HG03378 (cell line): Measurements from ENCODE around the gene TSPO2.
"Not testable (repeated sequence)": the region's sequence is repeated elsewhere in the genome, so short reads cannot be mapped to it uniquely, and the experiment has no call there.

Experiments used
- ATAC-seq: cut with Tn5 transposase; IDR thresholded peaks from one replicate; pipeline ENCODE4 v1.9.1; 2021; ENCODE audit warnings: mild to moderate bottlenecking, moderate library complexity; ENCODE audit not compliant: unreplicated experiment

Gene TSPO2, protein sequence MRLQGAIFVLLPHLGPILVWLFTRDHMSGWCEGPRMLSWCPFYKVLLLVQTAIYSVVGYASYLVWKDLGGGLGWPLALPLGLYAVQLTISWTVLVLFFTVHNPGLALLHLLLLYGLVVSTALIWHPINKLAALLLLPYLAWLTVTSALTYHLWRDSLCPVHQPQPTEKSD

DNA sequence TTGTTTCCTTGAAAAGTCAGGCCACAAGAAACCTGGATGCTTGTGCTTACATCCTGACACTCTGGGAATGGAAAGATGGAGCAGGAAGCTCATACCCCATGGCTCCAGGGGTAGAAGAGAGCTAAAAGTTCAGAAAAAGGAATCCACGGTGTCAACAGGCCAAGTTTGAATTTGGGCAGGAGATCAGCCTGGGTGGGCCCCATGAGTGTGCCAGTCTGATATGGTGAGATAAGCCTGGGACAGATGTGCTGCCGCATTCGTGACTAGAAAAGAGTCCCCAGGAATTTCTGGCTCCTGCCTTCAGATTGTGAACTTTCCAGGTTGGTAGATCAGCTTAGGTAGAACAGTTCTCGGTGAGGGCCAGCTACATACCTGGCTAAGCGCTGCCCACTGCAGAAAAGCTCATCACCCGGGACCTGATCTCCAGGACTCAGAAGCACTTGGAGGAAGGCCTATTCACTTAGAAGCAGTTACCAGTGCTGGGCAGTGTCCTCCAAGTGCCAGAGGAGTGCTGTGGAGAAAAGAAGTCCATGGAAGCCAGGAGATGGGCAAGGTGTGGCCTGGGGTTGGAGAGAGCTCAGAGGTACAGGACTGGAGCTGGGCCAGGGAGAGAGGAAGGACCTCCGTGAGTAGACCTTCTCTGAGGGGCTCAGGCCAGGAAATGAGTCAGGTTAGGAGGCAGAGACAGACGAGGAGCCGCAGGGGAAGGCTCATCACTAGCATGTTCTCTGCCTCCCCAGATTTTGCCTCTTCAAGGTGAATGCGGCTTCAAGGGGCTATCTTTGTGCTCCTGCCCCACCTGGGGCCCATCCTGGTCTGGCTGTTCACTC lies at the start of gene TSPO2:
TSPO2 (plus strand) TSS at position 242 of the 830 bp plus-strand sequence; CDS start at position 761, 519 bp downstream.
- no peak for ATAC-seq

DNA sequence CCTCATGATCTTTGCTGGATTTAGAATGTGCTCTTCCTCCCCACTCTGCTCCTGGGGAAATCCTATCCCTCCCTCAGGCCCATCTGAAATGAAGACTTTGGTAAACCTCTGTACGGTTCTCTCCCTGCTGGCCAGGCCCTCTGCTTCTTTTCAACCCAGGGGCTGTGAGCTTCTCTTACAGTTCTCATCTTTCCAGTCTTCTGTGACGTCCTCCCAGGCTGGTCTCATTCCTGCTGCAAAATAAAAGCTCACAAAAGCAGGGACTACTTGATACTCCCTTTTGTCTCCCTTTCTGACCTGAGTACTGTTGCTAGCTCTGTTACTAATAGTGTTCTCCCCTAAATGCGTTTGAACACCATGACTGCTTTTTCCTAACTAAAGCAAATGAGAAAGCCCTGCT lies 49.5 kb upstream of the TSPO2 start:
- no peak for ATAC-seq

DNA sequence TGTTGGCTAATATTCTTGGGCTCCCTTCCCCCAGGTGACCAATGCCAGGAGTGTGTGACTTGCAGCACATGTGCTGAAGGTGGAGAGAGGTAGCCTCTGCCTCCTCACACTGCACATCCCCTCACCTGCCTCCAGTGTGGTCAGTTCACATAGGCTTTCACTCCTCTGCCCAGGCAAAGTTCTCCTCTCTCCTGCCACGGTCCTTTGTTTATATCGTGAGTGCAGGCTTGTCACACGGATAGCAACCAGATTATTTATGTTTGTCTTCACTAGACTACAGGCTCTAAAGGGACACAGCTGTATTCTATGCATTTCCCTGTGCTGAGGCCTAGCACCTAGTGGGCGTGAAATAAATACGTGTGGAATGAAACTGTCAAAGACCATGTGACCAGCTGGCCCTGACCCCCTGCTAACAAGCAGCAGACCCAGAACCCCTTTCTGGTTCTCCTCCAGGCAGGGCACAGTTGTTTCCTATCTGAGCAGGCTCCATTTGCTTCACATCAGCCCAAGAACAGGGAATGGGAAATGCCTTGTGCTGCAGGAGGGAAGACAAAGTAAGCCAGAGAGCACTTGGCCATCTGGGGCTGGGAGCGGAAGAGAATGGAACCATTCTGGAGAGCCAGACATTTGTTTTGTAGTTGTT lies 45.6 kb upstream of the TSPO2 start:
- ATAC-seq, result no peak

DNA sequence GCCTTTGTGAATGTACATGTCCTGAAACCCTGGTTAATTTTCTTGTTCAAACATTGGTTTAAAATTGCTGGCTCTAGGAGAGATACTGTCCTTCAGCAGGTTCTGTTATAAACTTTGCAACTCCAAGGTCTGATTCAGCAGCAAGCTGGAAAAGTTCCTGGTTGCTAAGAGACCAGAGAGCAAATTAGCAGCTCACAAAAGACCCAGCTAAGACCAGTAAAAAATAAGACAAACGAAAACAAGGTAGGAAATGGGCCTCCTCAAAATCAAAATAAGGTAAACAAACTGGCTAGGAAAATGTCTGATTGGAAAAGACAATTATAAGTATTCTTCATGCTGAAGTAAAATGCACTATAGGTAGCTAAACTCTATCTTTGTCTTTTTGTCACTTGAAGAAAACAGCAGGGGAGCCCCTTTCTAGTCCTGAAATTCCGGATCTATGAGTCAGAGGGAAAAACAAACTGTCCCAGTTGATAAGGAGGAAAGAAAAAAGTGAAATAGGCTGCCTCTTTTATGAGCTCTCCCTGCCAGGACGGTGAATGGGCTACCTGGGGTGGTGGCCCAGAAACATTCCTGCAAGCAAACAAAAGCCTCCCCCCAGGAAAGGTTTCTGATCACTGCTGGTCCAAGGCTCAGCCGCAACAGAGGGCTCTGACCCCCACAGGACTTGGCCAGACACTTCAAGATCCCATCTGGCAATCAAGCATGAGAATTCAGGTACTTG lies 44.9 kb upstream of the TSPO2 start:
- no peak for ATAC-seq

DNA sequence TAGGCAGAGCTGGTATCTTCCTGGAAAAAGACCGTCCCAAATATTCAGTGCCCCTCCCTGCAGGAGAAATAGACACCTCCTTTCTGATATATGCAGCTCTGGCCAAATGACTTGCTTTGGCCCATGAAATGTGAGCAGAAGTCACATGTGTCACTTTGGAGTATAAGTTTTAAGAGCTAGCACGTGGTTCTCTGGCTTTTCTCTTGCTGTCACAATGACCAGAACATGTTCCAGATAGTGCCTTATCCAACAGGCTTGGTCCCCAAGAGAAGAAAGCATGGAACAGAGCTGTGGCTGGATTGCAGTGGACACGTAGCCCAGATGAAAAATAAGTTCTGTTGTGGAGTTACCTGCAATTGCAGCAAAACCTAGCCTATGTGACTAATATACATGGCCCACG lies 43.6 kb upstream of the TSPO2 start:
- ATAC-seq, result no peak

DNA sequence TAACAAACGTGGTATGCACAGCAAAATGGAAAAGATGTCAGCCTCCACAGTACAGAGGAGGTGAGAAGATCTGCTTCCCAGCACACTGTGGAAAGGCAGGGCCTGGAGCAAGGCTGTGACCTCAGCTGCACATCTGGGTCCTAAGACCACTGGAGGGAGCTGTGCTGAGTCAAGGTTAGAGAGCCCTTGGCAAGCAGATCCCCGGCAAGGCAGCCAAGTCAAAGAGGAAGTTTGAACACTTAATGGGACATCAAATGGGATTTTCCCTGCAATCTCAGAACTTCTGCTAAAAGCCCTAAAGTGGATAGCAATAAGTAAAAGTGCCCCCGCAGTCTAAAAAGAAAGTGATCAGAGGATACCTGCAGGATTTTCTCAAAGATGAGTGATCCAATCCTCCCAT lies 42.7 kb upstream of the TSPO2 start:
- no peak for ATAC-seq

DNA sequence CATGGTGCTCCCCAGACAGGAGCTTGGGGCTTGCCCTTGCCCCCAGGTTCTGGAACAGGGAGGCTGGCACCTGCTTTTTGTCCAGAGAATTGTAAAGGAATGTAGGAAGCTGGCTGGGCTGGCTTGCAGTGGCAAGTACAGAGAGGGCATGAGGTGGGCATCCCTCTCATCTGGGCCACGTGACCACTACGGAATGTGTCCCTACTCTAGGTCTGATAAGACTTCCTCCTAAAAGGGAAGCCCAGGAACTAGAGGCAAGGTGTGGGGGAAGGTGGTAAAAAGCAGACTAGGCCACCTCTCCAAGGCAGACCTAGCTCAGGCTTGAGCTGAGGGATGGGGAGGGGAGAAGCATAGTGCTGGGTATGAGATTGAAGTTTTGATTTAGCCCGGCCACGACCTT lies 42.0 kb upstream of the TSPO2 start:
- no peak for ATAC-seq

DNA sequence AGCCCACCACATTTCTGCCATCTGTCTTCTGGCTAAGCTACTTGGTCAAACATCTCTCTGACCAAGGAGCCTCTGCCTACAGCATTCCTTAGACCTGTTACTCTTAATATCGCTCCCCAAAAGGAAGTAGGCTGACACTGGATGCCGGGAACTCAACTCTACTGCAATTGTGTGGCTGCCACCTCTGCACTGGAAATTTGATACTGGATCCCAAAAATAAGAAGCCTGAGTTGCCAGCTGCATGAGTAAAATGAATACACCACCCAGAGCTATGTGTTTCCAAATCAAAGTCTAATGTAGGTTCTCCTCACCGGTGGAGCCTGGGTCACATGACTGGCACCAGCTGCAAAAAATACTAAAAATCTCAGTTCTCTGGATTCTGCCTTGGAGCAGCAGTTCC lies 40.1 kb upstream of the TSPO2 start:
- no peak for ATAC-seq

DNA sequence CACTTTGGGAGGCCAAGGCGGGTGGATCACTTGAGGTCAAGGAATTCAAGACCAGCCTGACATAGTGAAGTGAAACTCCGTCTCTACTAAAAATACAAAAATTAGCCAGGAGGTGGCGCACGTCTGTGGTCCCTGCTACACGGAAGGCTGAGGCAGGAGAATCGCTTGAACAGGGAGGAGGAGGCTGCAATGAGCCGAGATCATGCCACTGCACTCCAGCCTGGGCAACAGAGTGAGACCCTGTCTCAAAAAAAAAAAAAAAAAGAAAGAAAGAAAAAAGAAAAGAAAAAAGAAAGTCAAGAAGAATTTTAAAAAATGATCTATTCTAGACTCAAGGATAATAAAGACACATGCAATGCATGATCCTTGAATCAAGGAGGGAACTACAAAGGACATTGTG lies 36.0 kb upstream of the TSPO2 start:
- not testable (repeated sequence) for ATAC-seq

DNA sequence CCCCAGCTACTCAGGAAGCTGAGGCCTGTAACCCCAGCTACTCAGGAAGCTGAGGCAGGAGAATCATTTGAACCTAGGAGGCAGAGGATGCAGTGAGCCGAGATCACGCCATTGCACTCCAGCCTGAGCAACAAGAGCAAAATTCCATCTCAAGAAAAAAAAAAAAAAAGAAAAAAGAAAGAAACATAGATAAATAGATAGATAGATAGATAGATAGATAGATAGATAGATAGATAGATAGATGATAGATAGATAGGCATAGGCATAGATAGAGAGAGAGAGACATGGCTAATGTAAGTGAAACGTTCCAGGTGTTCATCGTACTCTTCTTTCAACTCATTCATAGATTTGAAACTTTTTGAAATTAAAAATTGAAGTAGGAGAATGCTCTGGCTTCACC lies 35.3 kb upstream of the TSPO2 start:
- not testable (repeated sequence) for ATAC-seq

DNA sequence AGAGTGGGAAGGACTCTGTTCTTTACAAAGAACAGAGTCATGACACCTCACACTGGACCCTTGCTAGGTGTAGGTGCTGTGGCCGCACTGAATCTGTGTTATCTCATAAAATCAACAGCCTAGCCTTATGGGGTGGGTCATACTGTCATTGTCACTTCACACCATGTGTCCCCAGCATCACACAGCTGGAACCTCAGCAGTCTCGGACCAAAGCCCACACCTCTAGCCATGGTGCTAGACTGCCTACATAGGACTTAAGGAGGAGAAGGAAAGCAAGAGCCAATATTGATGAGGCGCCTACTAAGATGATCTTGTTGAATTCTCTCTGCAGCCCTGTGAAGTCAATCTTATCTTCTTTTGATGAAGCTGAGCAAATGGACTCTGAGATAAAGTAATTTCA lies 34.3 kb upstream of the TSPO2 start:
- ATAC-seq, result no peak

DNA sequence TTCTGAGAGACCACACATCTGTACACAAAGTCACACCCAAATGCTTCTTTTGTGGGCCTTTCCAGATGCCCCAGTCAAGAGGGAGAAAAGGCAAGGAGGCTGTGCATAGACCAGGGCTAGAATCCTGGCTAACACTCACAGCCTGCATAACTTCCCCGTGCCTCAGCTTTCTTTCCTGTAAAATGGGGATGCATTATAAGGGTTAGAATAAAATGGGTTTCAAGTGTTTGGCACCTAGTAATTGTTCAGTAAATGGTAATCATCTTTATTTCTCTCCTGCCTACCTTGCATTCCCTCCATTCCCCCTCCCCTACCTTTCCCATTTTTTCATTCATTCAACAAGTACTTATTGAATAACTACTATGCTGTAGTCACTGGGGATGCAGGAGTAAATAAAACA lies 32.6 kb upstream of the TSPO2 start:
- no peak for ATAC-seq

DNA sequence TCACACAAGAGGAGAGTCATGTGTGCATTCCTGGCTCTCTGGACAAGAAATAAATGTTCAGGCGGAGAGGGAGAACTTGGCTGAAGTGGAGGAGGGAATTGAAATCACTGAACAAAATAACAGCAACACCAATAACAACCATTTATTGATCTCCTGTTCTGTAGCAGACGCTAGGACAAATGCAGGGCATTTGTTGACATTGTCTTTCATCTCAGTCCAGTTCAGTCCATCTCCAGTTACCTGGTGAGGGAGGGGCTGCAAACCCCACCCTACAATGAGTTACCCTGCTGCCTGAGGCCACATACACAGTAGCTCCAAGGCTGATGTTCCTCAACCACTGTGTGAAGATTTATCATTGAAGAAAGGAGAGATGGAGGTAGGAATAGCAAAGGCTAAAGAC lies 30.6 kb upstream of the TSPO2 start:
- no peak for ATAC-seq

DNA sequence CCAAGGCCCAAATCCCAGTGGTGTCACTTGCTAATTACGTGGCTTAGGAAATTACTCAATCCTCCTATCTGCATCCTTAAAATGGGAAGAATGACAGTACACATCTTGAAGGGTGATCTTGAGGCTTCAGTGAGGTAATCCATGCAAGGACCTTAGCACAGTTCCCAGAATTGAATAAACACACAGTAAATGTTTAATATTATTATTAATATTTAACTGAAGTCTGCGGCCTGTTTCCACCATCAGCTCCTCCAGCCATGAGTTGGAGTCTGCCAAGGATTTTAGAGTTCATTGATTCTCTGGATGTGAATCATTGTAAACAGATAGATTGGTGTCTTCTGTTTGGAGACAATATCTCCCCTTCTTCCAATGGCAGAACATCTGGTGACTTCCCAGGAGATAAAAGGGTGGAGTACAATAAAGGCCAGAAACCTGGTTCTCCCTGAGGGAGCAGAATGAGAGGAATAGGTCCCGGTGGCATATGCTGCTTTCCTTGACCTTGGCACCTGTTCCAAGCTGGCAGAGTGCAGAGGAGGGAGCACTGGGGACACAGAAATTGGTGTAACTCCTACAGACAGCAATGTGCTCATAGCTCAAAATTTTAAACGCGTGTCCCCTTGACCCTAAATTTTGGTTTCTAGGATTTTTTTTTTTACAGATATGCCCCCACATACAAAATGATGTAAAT lies 28.7 kb upstream of the TSPO2 start:
- no peak for ATAC-seq

DNA sequence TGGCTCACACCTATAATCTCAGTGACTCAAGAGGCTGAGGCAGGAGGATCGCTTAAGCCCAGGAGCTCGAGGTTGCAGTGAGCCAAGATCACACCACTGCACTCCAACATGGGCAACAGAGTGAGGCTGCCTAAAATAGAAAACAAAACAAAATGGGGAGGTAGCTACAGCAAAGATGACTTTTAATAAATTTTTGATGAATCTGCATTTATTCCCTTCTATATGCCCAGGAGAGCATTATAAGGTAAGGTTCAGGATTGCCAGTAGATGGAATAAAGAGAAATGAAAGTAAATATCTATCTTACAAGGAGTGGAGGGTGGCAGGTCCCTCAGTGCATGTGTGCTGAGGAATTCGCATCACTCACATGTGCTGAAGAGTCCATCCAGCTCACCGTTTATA lies 27.5 kb upstream of the TSPO2 start:
- no peak for ATAC-seq

DNA sequence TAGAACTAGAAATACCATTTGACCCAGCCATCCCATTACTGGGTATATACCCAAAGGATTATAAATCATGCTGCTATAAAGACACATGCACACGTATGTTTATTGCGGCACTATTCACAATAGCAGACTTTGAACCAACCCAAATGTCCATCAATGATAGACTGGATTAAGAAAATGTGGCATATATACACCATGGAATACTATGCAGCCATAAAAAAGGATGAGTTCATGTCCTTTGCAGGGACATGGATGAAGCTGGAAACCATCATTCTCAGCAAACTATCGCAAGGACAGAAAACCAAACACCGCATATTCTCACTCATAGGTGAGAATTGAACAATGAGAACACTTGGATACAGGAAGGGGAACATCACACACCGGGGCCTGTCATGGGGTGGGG lies 26.4 kb upstream of the TSPO2 start:
- ATAC-seq, result not testable (repeated sequence)

DNA sequence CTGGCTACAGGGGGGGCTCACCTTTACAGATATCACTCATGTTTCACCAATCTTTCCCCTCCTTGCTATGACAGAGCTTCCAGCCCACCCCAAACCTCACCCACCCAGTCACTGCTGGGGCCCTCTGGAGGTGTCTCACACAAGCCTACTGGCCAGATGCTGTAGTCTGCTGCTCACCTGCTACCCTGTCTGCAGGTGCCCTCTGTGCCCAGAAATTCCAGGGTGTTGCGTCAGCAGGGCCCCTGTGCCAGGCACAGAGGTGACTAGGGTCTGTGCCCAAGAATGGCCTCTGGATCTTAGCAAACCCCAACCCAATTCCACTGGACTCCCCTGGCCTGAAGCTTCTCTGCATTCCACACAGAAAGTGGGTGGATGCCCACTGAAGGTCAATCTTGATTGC lies 24.6 kb upstream of the TSPO2 start:
- ATAC-seq, result no peak

DNA sequence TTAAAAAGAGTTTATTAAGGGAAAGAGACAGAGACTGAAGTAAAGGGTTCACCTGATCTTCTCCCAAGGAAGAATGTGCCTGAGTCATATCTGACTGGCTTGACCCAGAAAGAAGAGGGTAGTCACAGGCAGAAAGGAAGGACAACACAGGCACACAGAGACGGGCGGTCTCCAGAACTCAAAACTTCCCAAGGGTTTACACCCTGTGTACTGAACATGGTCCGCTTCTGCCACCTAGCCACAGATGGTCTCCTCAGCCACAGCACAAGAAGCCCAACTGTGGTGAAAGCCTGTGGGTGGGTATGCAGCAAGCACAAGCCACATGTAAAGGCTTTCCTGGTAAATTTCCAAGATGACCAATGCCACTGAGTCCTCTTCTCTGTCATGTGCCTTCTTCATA lies 20.4 kb upstream of the TSPO2 start:
- ATAC-seq, result no peak

DNA sequence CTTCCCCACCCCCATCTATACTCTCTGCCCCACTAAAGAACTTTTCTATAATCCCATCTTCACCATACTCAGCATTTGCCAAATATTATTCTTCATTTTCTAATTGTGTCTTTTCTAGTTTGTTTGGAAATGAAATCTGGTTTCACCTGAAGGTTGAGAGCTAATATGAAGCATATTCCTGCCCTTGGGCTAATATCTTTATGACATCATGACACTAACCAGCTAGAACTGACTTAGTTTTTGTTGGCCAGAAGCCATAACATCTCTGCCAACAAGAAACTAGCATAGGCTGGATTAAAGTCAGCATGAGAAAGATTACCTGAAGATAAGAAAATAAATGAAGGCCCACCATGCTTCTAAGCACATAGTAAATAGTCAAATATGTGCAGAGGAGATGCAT lies 20.0 kb upstream of the TSPO2 start:
- ATAC-seq, result no peak

DNA sequence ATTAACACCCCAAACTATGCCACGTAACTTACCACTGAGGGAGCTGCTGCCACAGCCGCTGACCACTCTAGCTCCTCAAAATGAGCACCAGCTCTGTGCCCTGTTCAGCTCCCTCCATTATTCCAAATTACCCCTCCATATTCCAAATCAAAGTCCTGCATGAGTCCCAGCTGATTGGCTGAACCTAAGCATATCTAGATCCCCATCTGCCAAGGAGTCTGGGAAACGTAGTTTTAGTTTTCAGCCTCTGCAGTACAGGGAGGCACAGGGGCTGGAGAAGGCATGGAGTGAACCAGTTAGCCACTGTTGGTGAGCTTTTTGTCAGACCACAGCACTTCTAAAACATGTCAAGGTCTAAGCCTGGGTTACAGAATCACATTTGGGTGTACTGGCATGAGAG lies 19.2 kb upstream of the TSPO2 start:
- ATAC-seq, result no peak

DNA sequence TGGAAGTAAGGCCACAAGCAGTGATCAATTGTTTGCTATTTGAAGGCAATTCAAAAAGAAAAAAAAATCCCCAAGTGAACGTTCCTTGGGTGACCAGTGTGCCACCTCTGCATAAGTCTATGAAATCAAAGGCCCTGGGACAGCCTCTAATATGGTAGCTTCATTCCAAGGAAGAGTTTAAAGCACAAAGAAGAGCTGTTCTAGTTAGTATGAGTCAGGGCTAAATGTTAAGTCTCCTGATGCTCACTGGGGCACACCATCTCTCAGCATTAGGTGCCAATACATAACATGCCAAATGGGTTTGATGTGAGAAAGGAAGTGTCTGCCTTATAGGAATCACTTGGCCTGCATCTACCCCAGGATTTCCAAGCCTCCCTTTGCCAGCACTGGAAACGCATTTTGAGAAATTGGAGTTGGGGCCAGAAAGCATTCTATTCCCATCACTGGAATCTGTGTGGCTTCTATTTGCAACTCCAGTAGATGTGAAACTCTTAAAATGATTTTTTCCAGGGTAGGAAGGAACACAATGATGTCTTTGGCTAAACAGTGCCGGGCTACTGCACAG lies 16.2 kb upstream of the TSPO2 start:
- ATAC-seq, result no peak
